ENCODE results near the gene EVA1C.

DNA sequence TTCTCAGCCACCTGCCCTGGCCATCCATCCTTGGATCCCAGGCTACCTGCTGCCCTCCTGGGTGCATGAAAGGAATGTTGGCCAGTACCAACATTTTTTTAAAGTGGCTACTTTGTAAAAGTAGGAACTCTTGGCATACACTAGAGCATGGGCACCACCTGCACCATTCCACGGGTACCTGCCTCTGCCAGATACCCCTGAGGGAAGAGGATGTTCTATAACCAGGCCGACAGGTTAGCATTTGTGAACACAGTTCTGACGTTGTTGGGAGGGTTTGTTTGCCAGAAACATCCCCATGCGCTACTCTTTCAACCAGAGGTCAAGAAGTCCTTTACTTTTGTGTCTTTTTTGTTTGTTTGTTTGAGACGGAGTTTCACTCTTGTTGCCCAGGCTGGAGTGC, 43.0 kb downstream of the EVA1C start:
- TF ChIP-seq POLR2AphosphoS5 (IDR thresholded peaks at IDR 0.05) = peak; percentile 63 to 84 (median 83)
- peak in 1 of 3 donors; percentile 10 for TF ChIP-seq CTCF (IDR thresholded peaks at IDR 0.05)
- no peak for TF ChIP-seq POLR2A (IDR thresholded peaks at IDR 0.05)
